GM13977 (cell line): ENCODE data around the gene PRELID2.

ENCODE experiments used
- DNase-seq: peaks from one replicate; pipeline ENCODE4 v3.0.0; 2012; ENCODE audit warnings: low spot score
- CTCF ChIP-seq: IDR thresholded peaks from 2 replicates; pipeline ENCODE4 v1.5.1; 2012; ENCODE audit warnings: mild to moderate bottlenecking, control low read depth; ENCODE audit not compliant: insufficient read depth; ENCODE audit errors: extremely low read depth, missing control alignments
- in situ Hi-C: fragments of 300-500 bp; cut with MboI; formaldehyde crosslinking; loops from one replicate; pipeline ENCODE4 v1.12.0; 2022; ENCODE audit warnings: low sequenced_read_pairs, low pct_unique_long_range_greater_than_20kb, mixed read lengths, inconsistent platforms; ENCODE audit not compliant: unreplicated experiment

PRELID2 gene

GRCh38 chr5:145830594-145830993, 4.5 kb downstream of the PRELID2 start:
- DNase-seq = no peak
- in situ Hi-C loops = no loop called here
- TF ChIP-seq CTCF = no peak

- no peak for TF ChIP-seq CTCF
Measured at GRCh38 chr5:145829708-145830361, 5.3 kb downstream of the PRELID2 start.

GRCh38 chr5:145826895-145827674, 8.1 kb downstream of the PRELID2 start:
- in situ Hi-C loops = no loop called here
- no peak for TF ChIP-seq CTCF
- no peak for DNase-seq

More at GRCh38 chr5:145829708-145830361, 5.3 kb downstream of the PRELID2 start:
- no peak for DNase-seq
- in situ Hi-C loops = no loop called here

- peak; percentile 30 for DNase-seq
- in situ Hi-C loops = no loop called here
- peak; percentile 69 for TF ChIP-seq CTCF
Measured at GRCh38 chr5:145825751-145826180, 9.4 kb downstream of the PRELID2 start.

- DNase-seq = no peak
- in situ Hi-C loops = no loop called here
Measured at GRCh38 chr5:145824040-145824439, 11.1 kb downstream of the PRELID2 start.

GRCh38 chr5:145818604-145819003, 16.5 kb downstream of the PRELID2 start:
- in situ Hi-C loops = no loop called here
- no peak for DNase-seq
- no peak for TF ChIP-seq CTCF

More at GRCh38 chr5:145824040-145824439, 11.1 kb downstream of the PRELID2 start:
- TF ChIP-seq CTCF = no peak
